Neural progenitor cell (in vitro differentiated cells): ENCODE measurements around the gene EPB41L4B. TPM values are rescaled to one million over a fixed set of nuclear protein-coding genes. Genes with fewer than 3 reads are reported as not detected.

Source experiments
- DNase-seq: peaks from one replicate; pipeline ENCODE4 v3.0.0-alpha.2; 2016; ENCODE audit warnings: low spot score
- H2AFZ ChIP-seq: fragments of 200-600 bp; sonication (generic); replicated peaks from 2 replicates; pipeline ENCODE4 v1.6.1; 2016; ENCODE audit warnings: antibody characterized with exemption
- H3F3A ChIP-seq: fragments of 200-600 bp; sonication (generic); 2 replicates; pipeline ENCODE4 v1.6.1; 2016; ENCODE audit warnings: antibody characterized with exemption, low read depth
- H3K27ac ChIP-seq: fragments of 200-600 bp; sonication (generic); 2 replicates; pipeline ENCODE4 v1.5.1; 2016; ENCODE audit warnings: mild to moderate bottlenecking
- H3K27me3 ChIP-seq: fragments of 200-600 bp; sonication (generic); 2 replicates; pipeline ENCODE4 v1.6.1; 2016; ENCODE audit warnings: mild to moderate bottlenecking, moderate library complexity
- H3K36me3 ChIP-seq: fragments of 200-600 bp; sonication (generic); 2 replicates; pipeline ENCODE4 v1.5.1; 2016
- H3K4me1 ChIP-seq: fragments of 200-600 bp; sonication (generic); 2 replicates; pipeline ENCODE4 v1.6.1; 2016; ENCODE audit warnings: mixed run types
- H3K4me2 ChIP-seq: fragments of 200-600 bp; sonication (generic); 2 replicates; pipeline ENCODE4 v1.6.1; 2016
- H3K4me3 ChIP-seq: fragments of 200-600 bp; sonication (generic); 2 replicates; pipeline ENCODE4 v1.5.1; 2016
- H3K79me2 ChIP-seq: fragments of 200-600 bp; sonication (generic); 2 replicates; pipeline ENCODE4 v1.6.1; 2016; ENCODE audit warnings: low read depth
- H3K9ac ChIP-seq: fragments of 200-600 bp; sonication (generic); 2 replicates; pipeline ENCODE4 v1.6.1; 2016
- H3K9me3 ChIP-seq: fragments of 200-600 bp; sonication (generic); 2 replicates; pipeline ENCODE4 v1.5.1; 2016; ENCODE audit warnings: low read depth
- H4K20me1 ChIP-seq: fragments of 200-600 bp; sonication (generic); 2 replicates; pipeline ENCODE4 v1.6.1; 2016; ENCODE audit warnings: low read depth
- H3K27ac Mint-ChIP-seq: 3 replicates; pipeline ENCODE4 v1.8.0; 2021; ENCODE audit warnings: mixed read lengths
- H3K27me3 Mint-ChIP-seq: 2 replicates; pipeline ENCODE4 v1.8.0; 2022; ENCODE audit warnings: low read depth, mild to moderate bottlenecking, inconsistent platforms, moderate library complexity, mixed read lengths; ENCODE audit not compliant: insufficient read depth
- H3K36me3 Mint-ChIP-seq: 3 replicates; pipeline ENCODE4 v1.8.0; 2021; ENCODE audit warnings: mixed read lengths
- H3K4me1 Mint-ChIP-seq: 3 replicates; pipeline ENCODE4 v1.8.0; 2021; ENCODE audit warnings: mixed read lengths
- H3K4me3 Mint-ChIP-seq: 3 replicates; pipeline ENCODE4 v1.8.0; 2021; ENCODE audit warnings: mild to moderate bottlenecking, moderate library complexity, mixed read lengths
- H3K9me3 Mint-ChIP-seq: 3 replicates; pipeline ENCODE4 v1.8.0; 2020; ENCODE audit warnings: mixed read lengths
- EZH2 ChIP-seq: fragments of 200-600 bp; sonication (generic); IDR thresholded peaks from 2 replicates; pipeline ENCODE4 v1.6.1; 2017; ENCODE audit warnings: antibody characterized with exemption, mild to moderate bottlenecking, moderate library complexity
- EZH2phosphoT487 ChIP-seq: fragments of 200-600 bp; sonication (generic); IDR thresholded peaks from 2 replicates; pipeline ENCODE4 v1.6.1; 2017; ENCODE audit warnings: antibody characterized with exemption
- total RNA-seq: library from RNA; depleted of rRNA; stranded (reverse); fragments of >200 nt; gene quantifications from 2 replicates; pipeline ENCODE4 v1.2.3, GENCODE V29; 2015; ENCODE audit warnings: low replicate concordance
- TF ChIP-seq, protein P1 (sequence below): fragments of 200-600 bp; sonication (generic); IDR thresholded peaks from 2 replicates; pipeline ENCODE4 v1.5.1; 2017; ENCODE audit warnings: antibody characterized with exemption, mild to moderate bottlenecking

Gene EPB41L4B
- total RNA-seq, 1 donor from 2014 or later: 6.2 TPM

DNA sequence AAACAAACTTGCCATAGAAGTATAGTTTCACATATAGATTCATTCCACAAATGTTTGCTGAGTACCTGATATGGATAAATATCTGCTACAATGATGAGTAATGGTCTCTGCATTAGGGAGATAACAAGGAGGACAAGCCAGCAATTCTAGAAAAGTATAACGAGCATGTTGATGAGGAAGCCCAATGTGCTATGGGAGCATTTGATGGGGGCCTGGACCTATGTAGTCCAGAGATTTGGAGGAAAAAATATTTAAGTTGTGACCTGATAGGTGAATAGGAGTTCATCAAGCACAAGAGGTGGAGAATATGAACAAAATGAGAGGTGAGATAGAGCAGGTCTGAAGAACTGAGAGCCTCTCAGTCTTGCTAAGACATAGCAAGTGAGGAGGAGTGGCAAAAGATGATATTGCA is 186.7 kb downstream of the EPB41L4B start:
- H3K4me1 ChIP-seq: no peaks in the 10 kb centered on the region
- H3K4me2 ChIP-seq: no peak overlapping the region
- H3K9ac ChIP-seq: no peak overlapping the region
- TF ChIP-seq EZH2phosphoT487 (no peak), EZH2 (no peak)
- TF ChIP-seq, protein P1, sequence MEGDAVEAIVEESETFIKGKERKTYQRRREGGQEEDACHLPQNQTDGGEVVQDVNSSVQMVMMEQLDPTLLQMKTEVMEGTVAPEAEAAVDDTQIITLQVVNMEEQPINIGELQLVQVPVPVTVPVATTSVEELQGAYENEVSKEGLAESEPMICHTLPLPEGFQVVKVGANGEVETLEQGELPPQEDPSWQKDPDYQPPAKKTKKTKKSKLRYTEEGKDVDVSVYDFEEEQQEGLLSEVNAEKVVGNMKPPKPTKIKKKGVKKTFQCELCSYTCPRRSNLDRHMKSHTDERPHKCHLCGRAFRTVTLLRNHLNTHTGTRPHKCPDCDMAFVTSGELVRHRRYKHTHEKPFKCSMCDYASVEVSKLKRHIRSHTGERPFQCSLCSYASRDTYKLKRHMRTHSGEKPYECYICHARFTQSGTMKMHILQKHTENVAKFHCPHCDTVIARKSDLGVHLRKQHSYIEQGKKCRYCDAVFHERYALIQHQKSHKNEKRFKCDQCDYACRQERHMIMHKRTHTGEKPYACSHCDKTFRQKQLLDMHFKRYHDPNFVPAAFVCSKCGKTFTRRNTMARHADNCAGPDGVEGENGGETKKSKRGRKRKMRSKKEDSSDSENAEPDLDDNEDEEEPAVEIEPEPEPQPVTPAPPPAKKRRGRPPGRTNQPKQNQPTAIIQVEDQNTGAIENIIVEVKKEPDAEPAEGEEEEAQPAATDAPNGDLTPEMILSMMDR: no peak
- peaks cover 2% of the 10 kb centered on the region for H3K27me3 Mint-ChIP-seq
- no peak overlapping the region for H3K27ac Mint-ChIP-seq
- H3K4me3 Mint-ChIP-seq: no peak overlapping the region
- no peaks in the 10 kb centered on the region for H4K20me1 ChIP-seq
- no peaks in the 10 kb centered on the region for H3K9me3 ChIP-seq
- H3K9me3 Mint-ChIP-seq: no peaks in the 10 kb centered on the region
- no peaks in the 10 kb centered on the region for H3K36me3 Mint-ChIP-seq
- no peaks in the 10 kb centered on the region for H3K27me3 ChIP-seq
- H3F3A ChIP-seq: no peaks in the 10 kb centered on the region
- H3K27ac ChIP-seq: no peak overlapping the region
- no peaks in the 10 kb centered on the region for H3K36me3 ChIP-seq
- no peak for DNase-seq
- no peaks in the 10 kb centered on the region for H3K79me2 ChIP-seq
- no peaks in the 10 kb centered on the region for H3K4me1 Mint-ChIP-seq
- H2AFZ ChIP-seq: no peak overlapping the region
- H3K4me3 ChIP-seq: no peak overlapping the region

DNA sequence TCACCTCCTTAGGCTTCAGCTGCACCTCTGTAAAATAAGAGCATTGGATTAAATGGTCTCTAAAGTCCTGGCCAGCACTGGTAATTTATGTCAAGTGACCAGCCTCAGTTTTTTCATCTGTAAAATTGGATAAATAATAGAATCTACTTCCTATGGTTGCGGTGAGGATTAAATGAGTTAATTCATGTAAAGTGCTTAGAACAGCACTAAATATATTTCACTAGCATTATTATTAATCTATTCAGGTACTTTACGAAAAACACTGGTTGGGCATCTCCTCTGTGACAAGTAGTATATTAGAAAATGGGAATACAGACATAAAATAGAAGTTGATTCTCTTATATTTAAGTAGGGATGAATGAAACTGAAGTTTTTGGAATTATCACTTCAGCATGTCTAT is 187.3 kb downstream of the EPB41L4B start:
- TF ChIP-seq, protein P1: no peak
- TF ChIP-seq EZH2phosphoT487 (no peak), EZH2 (no peak)
- Mint-ChIP-seq H3K4me3 (no peak overlapping the region), H3K4me1 (no peaks in the 10 kb centered on the region), H3K9me3 (no peaks in the 10 kb centered on the region), H3K27me3 (peaks cover 2% of the 10 kb centered on the region), H3K36me3 (no peaks in the 10 kb centered on the region), H3K27ac (no peak overlapping the region)
- Histone ChIP-seq H2AFZ (no peak overlapping the region), H3K9me3 (no peaks in the 10 kb centered on the region), H3K4me1 (no peaks in the 10 kb centered on the region), H3F3A (no peaks in the 10 kb centered on the region), H3K27ac (no peak overlapping the region), H3K79me2 (no peaks in the 10 kb centered on the region), H3K27me3 (no peaks in the 10 kb centered on the region), H3K4me3 (no peak overlapping the region), H3K4me2 (no peak overlapping the region), H3K36me3 (no peaks in the 10 kb centered on the region), H4K20me1 (no peaks in the 10 kb centered on the region), H3K9ac (no peak overlapping the region)
- no peak for DNase-seq

DNA sequence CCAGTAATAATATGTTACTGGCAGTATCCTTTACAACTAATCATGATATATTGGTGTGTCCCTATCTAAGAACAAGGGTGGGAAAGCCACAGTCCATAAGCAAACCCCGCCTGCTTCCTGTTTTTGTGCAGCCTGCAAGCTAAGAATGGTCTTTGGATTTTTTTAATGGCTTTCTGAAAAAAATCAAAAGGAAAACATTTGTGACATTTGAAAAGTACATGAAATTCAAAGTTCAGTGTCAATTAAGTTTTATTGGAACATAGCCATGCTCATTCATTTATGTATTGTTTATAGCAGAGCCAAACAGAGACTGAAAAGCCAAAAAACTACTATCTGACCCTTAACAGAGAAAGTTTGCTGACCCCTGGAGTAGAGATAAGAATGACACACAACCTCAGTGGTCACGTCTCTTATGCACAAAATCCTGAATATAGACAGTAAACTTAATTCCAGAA is 188.3 kb downstream of the EPB41L4B start:
- H2AFZ ChIP-seq: no peak overlapping the region
- H3K4me2 ChIP-seq: no peak overlapping the region
- no peaks in the 10 kb centered on the region for H3K4me1 Mint-ChIP-seq
- H3K9me3 Mint-ChIP-seq: no peaks in the 10 kb centered on the region
- H3K27me3 ChIP-seq: no peaks in the 10 kb centered on the region
- H3K79me2 ChIP-seq: no peaks in the 10 kb centered on the region
- DNase-seq: no peak
- H3K27ac Mint-ChIP-seq: no peak overlapping the region
- no peak overlapping the region for H3K4me3 Mint-ChIP-seq
- H3K9me3 ChIP-seq: no peaks in the 10 kb centered on the region
- no peaks in the 10 kb centered on the region for H3K4me1 ChIP-seq
- TF ChIP-seq, protein P1: peak; percentile 5
- TF ChIP-seq EZH2 (no peak), EZH2phosphoT487 (no peak)
- no peak overlapping the region for H3K9ac ChIP-seq
- H3K36me3 Mint-ChIP-seq: no peaks in the 10 kb centered on the region
- no peaks in the 10 kb centered on the region for H4K20me1 ChIP-seq
- peaks cover 2% of the 10 kb centered on the region for H3K27me3 Mint-ChIP-seq
- no peak overlapping the region for H3K4me3 ChIP-seq
- no peaks in the 10 kb centered on the region for H3K36me3 ChIP-seq
- no peaks in the 10 kb centered on the region for H3F3A ChIP-seq
- H3K27ac ChIP-seq: no peak overlapping the region
